Left renal pelvis (tissue), 4 donors: ENCODE measurements around the gene IFT27. TPM values are rescaled to one million over a fixed set of nuclear protein-coding genes. Genes with fewer than 3 reads are reported as not detected.

ENCODE experiments used
- DNase-seq, 4 donors: peaks; one replicate each; pipeline ENCODE4 v3.0.0-alpha.2; 2013; ENCODE audit warnings: low read depth in 4 of 4, low spot score in 3 of 4
- polyA plus RNA-seq, 4 donors: library from polyadenylated mRNA; unstranded; fragments of 120-200 nt; gene quantifications; one replicate each; pipeline ENCODE4 v1.2.1, GENCODE V29; 2013; ENCODE audit not compliant: insufficient read length in 4 of 4

Gene IFT27
- polyA plus RNA-seq, 4 donors, result 38.4 to 60.8 (median 52.9) TPM

DNA sequence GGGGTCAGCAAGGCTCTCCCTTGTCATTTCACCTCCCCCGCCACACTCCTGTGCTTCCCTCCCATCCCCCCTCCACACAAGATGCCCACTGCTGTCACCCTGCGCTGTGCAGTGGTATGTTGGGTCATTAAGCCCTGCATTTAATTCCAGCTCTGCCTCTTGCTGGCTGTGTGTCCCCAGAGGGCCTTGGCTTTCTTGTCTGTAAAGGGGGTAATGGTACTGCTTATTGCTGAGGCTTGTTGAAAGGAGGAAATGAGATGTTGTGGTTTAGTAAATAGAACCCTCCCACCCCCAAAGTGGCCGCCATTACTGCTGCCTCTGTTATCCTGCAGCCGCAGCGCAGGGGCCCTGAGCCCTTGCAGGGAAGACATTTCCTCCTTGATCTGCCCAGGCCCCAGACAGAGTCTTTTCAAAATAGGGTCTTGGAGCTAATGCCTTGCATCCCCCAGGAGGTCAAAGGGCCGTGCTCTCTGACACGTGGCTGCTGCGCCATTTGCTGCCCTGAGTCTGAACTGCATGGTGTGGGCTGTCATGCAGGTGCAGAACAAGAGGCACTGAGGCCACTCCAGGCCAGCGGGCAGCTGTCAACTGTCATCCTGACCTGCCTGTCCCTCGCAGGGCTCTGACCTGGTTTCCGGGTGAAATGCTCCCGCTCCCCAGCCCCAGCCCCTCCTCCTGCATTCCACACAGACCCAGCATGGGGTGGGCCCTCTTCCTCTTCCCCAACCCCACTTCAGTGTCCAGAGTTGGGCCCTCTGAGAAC lies 22.2 kb upstream of the IFT27 start:
- no peak for DNase-seq

GRCh38 chr22:36797374-36797773 lies 21.5 kb upstream of the IFT27 start:
- DNase-seq, result no peak

GRCh38 chr22:36796552-36797175 lies 20.7 kb upstream of the IFT27 start:
- DNase-seq, result no peak

GRCh38 chr22:36795633-36796032 lies 19.7 kb upstream of the IFT27 start:
- no peak for DNase-seq

GRCh38 chr22:36790648-36791047 lies 14.7 kb upstream of the IFT27 start:
- no peak for DNase-seq

- no peak for DNase-seq
Observed at GRCh38 chr22:36787204-36787988, 11.5 kb upstream of the IFT27 start.

GRCh38 chr22:36783743-36784142 lies 7.8 kb upstream of the IFT27 start:
- DNase-seq, result no peak

GRCh38 chr22:36781656-36782627 lies 6.0 kb upstream of the IFT27 start:
- no peak for DNase-seq

GRCh38 chr22:36778020-36778419 lies 2.1 kb upstream of the IFT27 start:
- DNase-seq, result no peak

- DNase-seq, result no peak
Observed at GRCh38 chr22:36776722-36777121, 803 bp upstream of the IFT27 start.

DNA sequence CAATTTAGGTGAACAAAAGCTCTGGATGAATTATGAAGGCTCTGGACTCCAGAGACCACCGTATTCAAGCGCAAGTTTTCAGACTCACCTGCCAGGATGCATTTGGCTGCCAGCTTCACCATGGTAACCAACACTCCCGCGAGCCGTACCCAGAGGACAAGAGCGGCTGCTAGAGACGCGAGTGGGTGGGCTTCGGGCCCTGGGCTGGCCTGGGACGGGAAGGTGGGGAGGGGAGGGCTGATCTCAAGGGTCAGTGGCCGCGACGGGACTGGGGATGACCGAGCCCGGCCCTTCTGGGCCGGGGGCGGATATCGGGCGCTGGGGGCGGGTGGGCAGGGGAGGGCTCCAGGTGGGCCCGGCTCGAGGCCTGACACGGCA lies 344 bp downstream of the IFT27 start:
- no peak for DNase-seq

DNA sequence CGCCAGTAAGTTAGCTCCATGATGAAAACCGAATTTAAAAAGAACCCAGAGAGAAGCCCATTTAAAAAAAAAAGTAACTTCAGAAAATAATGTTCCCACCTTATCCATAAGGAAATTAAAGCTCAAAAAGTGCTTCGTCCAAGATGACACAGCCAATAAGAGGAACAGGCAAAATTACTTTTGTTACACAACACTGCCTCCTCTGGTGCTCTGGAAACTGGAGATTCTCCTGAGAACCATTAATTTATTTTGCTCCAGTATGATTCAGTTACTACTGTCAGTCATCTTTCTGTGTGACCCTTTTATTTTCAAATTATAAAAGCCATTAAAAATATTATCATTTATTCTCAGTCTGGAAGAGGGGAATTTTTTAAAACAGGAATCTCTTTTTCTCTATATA lies 2.0 kb downstream of the IFT27 start:
- no peak for DNase-seq

GRCh38 chr22:36772451-36772850 lies 3.5 kb downstream of the IFT27 start:
- no peak for DNase-seq

- no peak for DNase-seq
Observed at GRCh38 chr22:36771356-36772063, 4.4 kb downstream of the IFT27 start.

DNA sequence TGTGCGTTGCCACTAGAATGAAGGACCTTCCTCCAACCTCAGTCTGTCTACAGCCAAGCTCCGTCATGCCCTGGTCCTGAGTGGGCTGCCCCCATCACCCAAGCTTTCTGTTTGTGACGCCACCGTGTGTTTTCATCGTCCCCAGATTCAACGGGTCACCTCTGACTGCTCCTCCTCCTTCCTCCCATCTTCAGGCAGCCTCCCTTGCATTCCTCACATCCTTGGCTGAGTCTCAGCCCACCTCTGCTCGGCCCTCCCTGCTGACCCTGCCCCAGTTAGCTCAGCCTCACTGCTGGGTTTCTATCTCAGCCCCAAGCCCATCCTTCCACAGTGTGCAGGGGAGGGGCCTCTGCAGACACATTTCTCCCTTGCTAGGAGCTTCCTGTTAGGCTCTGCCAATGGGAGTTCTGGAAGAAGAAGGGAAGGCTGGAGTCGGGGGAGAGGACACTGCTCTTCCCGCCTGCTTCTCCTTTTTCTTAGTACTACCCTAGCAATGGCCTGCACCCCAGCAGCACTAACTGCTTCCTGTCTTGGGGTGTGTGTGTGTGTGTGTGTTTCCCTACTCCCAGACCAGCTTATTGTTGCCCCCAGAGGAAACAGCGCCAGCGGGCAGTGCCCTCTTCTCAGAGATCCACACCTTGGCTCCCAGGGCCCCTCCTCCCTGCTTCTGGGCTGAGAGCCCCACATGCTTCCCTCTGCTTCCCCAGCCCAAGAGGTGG lies 5.2 kb downstream of the IFT27 start:
- DNase-seq, result no peak

GRCh38 chr22:36769541-36770512 lies 6.1 kb downstream of the IFT27 start:
- no peak for DNase-seq

DNA sequence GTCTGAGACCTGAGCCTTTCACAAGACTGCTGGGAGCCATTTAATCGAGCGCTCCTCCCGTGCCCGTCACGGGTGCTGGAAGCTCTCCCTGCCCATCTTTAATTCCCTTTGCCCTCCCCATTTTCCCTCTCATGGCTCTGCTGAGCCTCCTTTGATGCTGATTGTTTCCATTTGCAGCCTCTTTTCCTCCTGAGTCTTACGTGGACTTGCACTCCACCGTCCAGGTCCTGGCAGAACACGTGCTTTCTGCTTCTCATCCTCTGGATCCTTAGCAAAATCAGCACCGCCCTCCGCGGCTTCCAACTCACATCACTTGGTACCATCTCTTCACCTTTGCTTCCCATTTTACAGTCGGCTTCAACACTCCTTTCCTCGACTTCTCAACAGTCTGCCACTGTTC lies 7.3 kb downstream of the IFT27 start:
- no peak for DNase-seq

DNA sequence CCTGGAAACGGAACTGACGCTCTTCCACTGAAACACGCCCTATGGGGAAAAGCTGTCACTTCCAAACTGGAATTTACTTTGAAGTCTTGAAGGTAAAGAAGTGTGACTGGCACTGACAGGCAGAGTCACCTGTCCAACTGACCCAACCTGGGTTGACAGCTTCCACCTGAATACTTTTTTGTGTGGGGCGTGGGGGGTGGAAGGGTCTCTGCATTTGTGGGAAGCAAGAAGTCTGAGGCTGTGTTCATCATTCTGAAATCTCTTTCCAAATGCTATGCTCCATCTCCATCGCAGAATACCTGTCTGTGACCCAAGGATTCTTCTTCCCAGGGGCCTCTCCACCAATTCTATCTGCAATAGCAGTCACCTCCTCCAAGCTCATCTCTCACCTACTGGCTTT lies 7.8 kb downstream of the IFT27 start:
- DNase-seq, result no peak
